Mucosa of gallbladder (tissue), 1 donor: Measurements from ENCODE around the gene DEXI. TPM values are rescaled to one million over a fixed set of nuclear protein-coding genes. Genes with fewer than 3 reads are reported as not detected.
A peak's percentile ranks its signal among the peaks of the same experiment; 100 is the strongest.
"Not testable (repeated sequence)": the region's sequence is repeated elsewhere in the genome, so short reads cannot be mapped to it uniquely, and the experiment has no call there.

Experiments used
- DNase-seq: peaks from one replicate; pipeline ENCODE4 v3.0.0-alpha.2; 2020; ENCODE audit warnings: low spot score
- total RNA-seq: library from RNA; stranded (reverse); gene quantifications from one replicate; pipeline ENCODE4 v1.2.1, GENCODE V29; 2021
- donor health status: DM: no; HTN: no; CAD: no.

The DEXI gene
- total RNA-seq, 1 donor from 2014 or later: 41.3 TPM

GRCh38 chr16:10941127-10941933 is 938 bp downstream of the DEXI start:
- no peak for DNase-seq

- DNase-seq: no peak
These were observed 1.7 kb downstream of the DEXI start for GRCh38 chr16:10940501-10941079.

GRCh38 chr16:10939649-10940234 is 2.5 kb downstream of the DEXI start:
- DNase-seq: no peak

GRCh38 chr16:10938796-10939648 is 3.2 kb downstream of the DEXI start:
- DNase-seq: no peak

GRCh38 chr16:10938321-10938720 is 3.9 kb downstream of the DEXI start:
- DNase-seq: no peak

- peak; percentile 31 for DNase-seq
These were observed 5.0 kb downstream of the DEXI start for GRCh38 chr16:10937068-10937859.

GRCh38 chr16:10936272-10936984 is 5.8 kb downstream of the DEXI start:
- no peak for DNase-seq

- no peak for DNase-seq
These were observed 6.9 kb downstream of the DEXI start for GRCh38 chr16:10935226-10935915.

- DNase-seq: no peak
These were observed 7.8 kb downstream of the DEXI start for GRCh38 chr16:10934325-10935107.

- no peak for DNase-seq
These were observed 8.4 kb downstream of the DEXI start for GRCh38 chr16:10933865-10934264.

GRCh38 chr16:10932959-10933710 is 9.1 kb downstream of the DEXI start:
- DNase-seq: no peak

GRCh38 chr16:10931977-10932632 is 10.2 kb downstream of the DEXI start:
- no peak for DNase-seq

GRCh38 chr16:10931134-10931533 is 11.1 kb downstream of the DEXI start:
- no peak for DNase-seq

GRCh38 chr16:10930755-10931093 is 11.5 kb downstream of the DEXI start:
- DNase-seq: no peak

- no peak for DNase-seq
These were observed 12.2 kb downstream of the DEXI start for GRCh38 chr16:10929853-10930754.

GRCh38 chr16:10929097-10929496 is 13.2 kb downstream of the DEXI start:
- DNase-seq: not testable (repeated sequence)
